Measurements from ENCODE around the gene MGST3.
"Not testable (repeated sequence)": the region's sequence is repeated elsewhere in the genome, so short reads cannot be mapped to it uniquely, and the experiment has no call there.

Gene MGST3

DNA sequence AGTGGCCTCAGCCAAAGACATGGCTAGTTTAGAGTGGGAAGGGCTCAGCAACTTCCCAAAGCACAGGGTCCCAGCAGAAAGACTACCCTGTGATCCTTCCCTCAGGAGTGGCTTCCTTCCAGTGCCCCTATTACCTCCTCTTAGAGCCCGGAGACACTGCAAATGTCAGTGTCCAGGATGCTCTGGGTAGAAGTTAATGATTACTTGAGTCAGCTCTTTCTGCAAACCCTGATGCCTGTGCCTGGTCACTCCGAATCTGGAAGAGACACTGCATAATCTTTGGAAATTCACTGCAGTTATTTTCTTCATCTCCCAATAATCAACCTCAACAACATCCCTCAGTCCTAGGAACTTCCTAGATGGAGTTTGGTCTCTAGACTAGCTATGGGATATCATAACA is 27.2 kb upstream of the MGST3 start:
- H3K4me3 ChIP-seq (ENCODE audit: low read depth in 1 of 5, low read length in 5 of 5), result no peak overlapping the region
- no peaks in the 10 kb centered on the region for H3K9me3 ChIP-seq (ENCODE audit: control insufficient read depth in 5 of 5, low read length in 5 of 5)
- no peak overlapping the region for H3K9ac ChIP-seq (ENCODE audit: low read length in 5 of 5)
- H3K27me3 ChIP-seq (ENCODE audit: control insufficient read depth in 5 of 5, insufficient read depth in 4 of 5, low read length in 5 of 5), result no peaks in the 10 kb centered on the region
- no peak overlapping the region for H3K27ac ChIP-seq (ENCODE audit: low read depth, low read length)
- no peaks in the 10 kb centered on the region for H3K36me3 ChIP-seq (ENCODE audit: control insufficient read depth in 5 of 5, insufficient read depth in 5 of 5, low read length in 5 of 5)
- peaks cover 0 to 12% (median 7%) of the 10 kb centered on the region in 5 donors for H3K4me1 ChIP-seq (ENCODE audit: control insufficient read depth in 5 of 5, insufficient read depth in 5 of 5, low read length in 5 of 5)

DNA sequence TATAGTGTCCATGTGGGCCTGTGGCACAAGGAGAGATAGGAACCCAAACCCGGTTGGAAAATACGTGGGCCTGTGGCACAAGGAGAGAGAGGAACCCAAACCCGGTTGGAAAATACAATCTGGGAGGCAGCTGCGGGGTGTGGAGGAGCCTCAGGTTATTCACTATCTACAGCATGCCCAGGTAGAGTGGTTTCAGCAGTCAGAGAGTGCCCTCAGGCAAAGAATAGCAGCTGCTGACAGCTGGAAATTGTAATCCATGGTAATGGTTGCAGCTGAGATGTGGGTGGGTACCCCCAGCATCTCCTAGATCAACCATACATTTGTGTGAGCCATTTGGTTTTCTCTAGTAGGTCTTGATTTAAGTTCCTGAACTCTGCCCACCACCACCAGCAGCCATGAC is 25.8 kb upstream of the MGST3 start:
- Histone ChIP-seq H3K9me3 (ENCODE audit: control insufficient read depth in 5 of 5, low read length in 5 of 5) (no peaks in the 10 kb centered on the region), H3K4me3 (ENCODE audit: low read depth in 1 of 5, low read length in 5 of 5) (no peak overlapping the region), H3K9ac (ENCODE audit: low read length in 5 of 5) (no peak overlapping the region), H3K4me1 (ENCODE audit: control insufficient read depth in 5 of 5, insufficient read depth in 5 of 5, low read length in 5 of 5) (peaks cover 0 to 11% (median 6%) of the 10 kb centered on the region in 5 donors), H3K27me3 (ENCODE audit: control insufficient read depth in 5 of 5, insufficient read depth in 4 of 5, low read length in 5 of 5) (no peaks in the 10 kb centered on the region), H3K27ac (ENCODE audit: low read depth, low read length) (no peak overlapping the region), H3K36me3 (ENCODE audit: control insufficient read depth in 5 of 5, insufficient read depth in 5 of 5, low read length in 5 of 5) (no peaks in the 10 kb centered on the region)

DNA sequence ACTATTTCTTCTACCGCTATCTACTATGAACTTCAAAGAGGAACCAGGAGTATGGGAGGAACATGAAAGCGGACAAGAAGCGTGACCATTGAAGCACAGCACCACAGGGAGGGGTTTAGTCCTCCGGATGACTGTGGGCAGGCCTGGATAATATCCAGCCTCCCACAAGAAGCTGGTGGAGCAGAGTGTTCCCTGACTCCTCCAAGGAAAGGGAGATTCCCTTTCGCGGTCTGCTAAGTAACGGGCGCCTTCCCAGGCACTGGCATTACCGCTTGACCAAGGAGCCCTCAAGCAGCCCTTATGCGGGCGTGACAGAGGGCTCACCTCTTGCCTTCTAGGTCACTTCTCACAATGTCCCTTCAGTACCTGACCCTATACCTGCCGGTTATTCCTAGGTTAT is 24.4 kb upstream of the MGST3 start:
- H3K27me3 ChIP-seq (ENCODE audit: control insufficient read depth in 5 of 5, insufficient read depth in 4 of 5, low read length in 5 of 5); H3K9me3 ChIP-seq (ENCODE audit: control insufficient read depth in 5 of 5, low read length in 5 of 5): not testable (repeated sequence)

DNA sequence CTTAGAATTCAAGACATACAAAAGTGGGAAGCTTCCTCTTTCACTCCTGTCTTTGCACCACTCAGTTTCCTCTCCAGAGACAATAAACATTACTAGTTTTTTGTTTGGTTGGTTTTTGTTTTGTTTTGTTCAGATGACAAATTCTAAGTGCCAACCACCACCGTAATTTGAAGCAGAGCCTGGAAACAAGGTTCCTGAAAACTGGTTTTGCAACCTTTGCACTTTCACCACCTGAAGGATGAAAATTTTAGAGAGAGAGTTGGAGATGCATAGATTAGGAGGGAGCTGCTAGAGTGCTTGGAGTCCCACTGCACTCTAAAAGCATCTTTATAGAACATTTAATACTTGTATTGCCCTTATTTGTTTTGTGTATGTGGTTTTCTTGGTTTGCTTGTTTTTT is 20.2 kb upstream of the MGST3 start:
- no peak overlapping the region for H3K4me3 ChIP-seq (ENCODE audit: low read depth in 1 of 5, low read length in 5 of 5)
- H3K36me3 ChIP-seq (ENCODE audit: control insufficient read depth in 5 of 5, insufficient read depth in 5 of 5, low read length in 5 of 5), result no peaks in the 10 kb centered on the region
- H3K9ac ChIP-seq (ENCODE audit: low read length in 5 of 5), result no peak overlapping the region
- H3K9me3 ChIP-seq (ENCODE audit: control insufficient read depth in 5 of 5, low read length in 5 of 5), result peaks cover 0 to 2% (median 0%) of the 10 kb centered on the region in 5 donors
- H3K27me3 ChIP-seq (ENCODE audit: control insufficient read depth in 5 of 5, insufficient read depth in 4 of 5, low read length in 5 of 5), result no peaks in the 10 kb centered on the region
- H3K27ac ChIP-seq (ENCODE audit: low read depth, low read length), result no peak overlapping the region
- H3K4me1 ChIP-seq (ENCODE audit: control insufficient read depth in 5 of 5, insufficient read depth in 5 of 5, low read length in 5 of 5), result no peaks in the 10 kb centered on the region

More for the DNA sequence above, 24.4 kb upstream of the MGST3 start:
- not testable (repeated sequence) for H3K9ac ChIP-seq (ENCODE audit: low read length in 5 of 5); H3K36me3 ChIP-seq (ENCODE audit: control insufficient read depth in 5 of 5, insufficient read depth in 5 of 5, low read length in 5 of 5); H3K4me1 ChIP-seq (ENCODE audit: control insufficient read depth in 5 of 5, insufficient read depth in 5 of 5, low read length in 5 of 5); H3K4me3 ChIP-seq (ENCODE audit: low read depth in 1 of 5, low read length in 5 of 5); H3K27ac ChIP-seq (ENCODE audit: low read depth, low read length)

DNA sequence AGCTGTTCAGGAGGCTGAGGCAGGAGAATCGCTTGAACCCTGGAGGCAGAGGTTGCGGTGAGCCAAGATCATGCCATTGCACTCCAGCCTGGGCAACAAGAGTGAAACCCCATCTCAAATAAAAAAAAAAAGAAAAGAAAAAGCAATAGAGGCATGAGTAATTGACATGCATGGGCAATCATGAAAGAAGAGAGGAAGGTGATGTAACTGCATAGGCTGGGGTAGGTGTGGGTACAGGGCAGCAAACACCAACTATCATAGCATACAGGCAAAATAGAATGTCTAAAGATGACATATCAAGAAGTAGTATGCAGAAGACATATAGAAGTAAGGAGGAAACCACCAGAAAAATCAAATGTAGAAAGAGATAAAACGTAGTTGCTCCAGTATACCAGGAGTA is 19.0 kb upstream of the MGST3 start:
- H3K27ac ChIP-seq (ENCODE audit: low read depth, low read length), result no peak overlapping the region
- H3K4me1 ChIP-seq (ENCODE audit: control insufficient read depth in 5 of 5, insufficient read depth in 5 of 5, low read length in 5 of 5), result no peaks in the 10 kb centered on the region
- no peak overlapping the region for H3K4me3 ChIP-seq (ENCODE audit: low read depth in 1 of 5, low read length in 5 of 5)
- no peak overlapping the region for H3K9ac ChIP-seq (ENCODE audit: low read length in 5 of 5)
- H3K9me3 ChIP-seq (ENCODE audit: control insufficient read depth in 5 of 5, low read length in 5 of 5), result peaks cover 0 to 2% (median 0%) of the 10 kb centered on the region in 5 donors
- peaks cover 0 to 2% (median 0%) of the 10 kb centered on the region in 5 donors for H3K27me3 ChIP-seq (ENCODE audit: control insufficient read depth in 5 of 5, insufficient read depth in 4 of 5, low read length in 5 of 5)
- no peaks in the 10 kb centered on the region for H3K36me3 ChIP-seq (ENCODE audit: control insufficient read depth in 5 of 5, insufficient read depth in 5 of 5, low read length in 5 of 5)

DNA sequence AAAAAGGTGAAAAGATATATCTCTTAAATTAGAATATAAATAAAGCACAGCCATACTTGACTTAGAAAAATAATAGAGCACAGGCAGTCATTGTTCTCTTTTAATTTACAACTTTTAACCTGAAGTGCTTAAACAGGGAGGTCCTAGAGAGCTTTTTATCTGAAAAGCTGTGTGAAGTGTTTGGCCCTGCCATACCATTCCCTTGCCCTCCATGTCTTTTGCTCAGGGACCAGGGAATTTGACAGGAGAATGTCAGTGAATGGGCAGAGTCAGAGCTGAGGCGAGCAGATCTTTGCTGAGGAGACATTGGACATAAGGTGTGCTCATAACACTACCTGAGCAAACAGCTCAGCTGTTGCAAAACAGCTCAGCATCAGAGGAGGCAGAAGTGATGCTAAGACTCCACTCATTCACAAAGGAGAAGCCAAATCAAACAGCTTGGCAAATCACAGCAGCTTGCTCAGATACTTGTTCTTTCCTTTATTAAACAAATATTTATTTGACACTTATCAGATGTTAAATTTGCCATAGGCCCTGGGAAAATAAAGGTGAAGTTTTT is 14.9 kb upstream of the MGST3 start:
- H3K9ac ChIP-seq (ENCODE audit: low read length in 5 of 5), result no peak overlapping the region
- H3K4me3 ChIP-seq (ENCODE audit: low read depth in 1 of 5, low read length in 5 of 5), result no peak overlapping the region
- no peak overlapping the region for H3K27ac ChIP-seq (ENCODE audit: low read depth, low read length)
- no peaks in the 10 kb centered on the region for H3K4me1 ChIP-seq (ENCODE audit: control insufficient read depth in 5 of 5, insufficient read depth in 5 of 5, low read length in 5 of 5)
- peaks cover 0 to 2% (median 0%) of the 10 kb centered on the region in 5 donors for H3K9me3 ChIP-seq (ENCODE audit: control insufficient read depth in 5 of 5, low read length in 5 of 5)
- H3K27me3 ChIP-seq (ENCODE audit: control insufficient read depth in 5 of 5, insufficient read depth in 4 of 5, low read length in 5 of 5), result peaks cover 0 to 2% (median 0%) of the 10 kb centered on the region in 5 donors
- H3K36me3 ChIP-seq (ENCODE audit: control insufficient read depth in 5 of 5, insufficient read depth in 5 of 5, low read length in 5 of 5), result no peaks in the 10 kb centered on the region

DNA sequence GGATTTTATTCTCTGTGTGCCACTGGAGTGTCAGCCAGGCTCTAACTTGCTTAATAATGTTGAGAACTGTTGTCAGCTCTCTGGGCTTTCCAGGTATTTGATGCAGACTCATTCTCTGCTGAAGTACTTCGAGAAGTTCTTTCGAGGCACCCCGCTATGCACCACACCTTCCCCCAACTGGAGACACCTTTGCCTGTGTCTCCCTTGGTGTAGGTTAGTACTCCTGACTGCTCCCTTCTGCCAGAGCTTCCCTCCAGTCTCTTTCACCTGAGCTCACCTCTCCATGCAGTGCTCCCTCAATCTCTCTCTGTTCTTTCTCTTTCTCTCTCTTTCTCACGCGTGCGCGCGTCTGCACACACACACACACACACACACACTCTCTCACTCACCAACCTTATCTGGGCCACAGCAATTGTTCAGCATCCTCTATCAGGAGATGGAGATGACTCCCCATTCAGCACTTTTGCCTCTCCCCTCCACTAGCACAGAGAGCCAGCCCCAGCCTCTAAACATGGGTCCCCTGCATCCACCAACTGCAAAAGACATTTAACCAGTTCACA is 14.0 kb upstream of the MGST3 start:
- Histone ChIP-seq H3K4me3 (ENCODE audit: low read depth in 1 of 5, low read length in 5 of 5) (no peak overlapping the region), H3K36me3 (ENCODE audit: control insufficient read depth in 5 of 5, insufficient read depth in 5 of 5, low read length in 5 of 5) (no peaks in the 10 kb centered on the region), H3K9me3 (ENCODE audit: control insufficient read depth in 5 of 5, low read length in 5 of 5) (peaks cover 0 to 2% (median 0%) of the 10 kb centered on the region in 5 donors), H3K27me3 (ENCODE audit: control insufficient read depth in 5 of 5, insufficient read depth in 4 of 5, low read length in 5 of 5) (peaks cover 0 to 2% (median 0%) of the 10 kb centered on the region in 5 donors), H3K9ac (ENCODE audit: low read length in 5 of 5) (no peak overlapping the region), H3K4me1 (ENCODE audit: control insufficient read depth in 5 of 5, insufficient read depth in 5 of 5, low read length in 5 of 5) (no peaks in the 10 kb centered on the region), H3K27ac (ENCODE audit: low read depth, low read length) (no peak overlapping the region)

DNA sequence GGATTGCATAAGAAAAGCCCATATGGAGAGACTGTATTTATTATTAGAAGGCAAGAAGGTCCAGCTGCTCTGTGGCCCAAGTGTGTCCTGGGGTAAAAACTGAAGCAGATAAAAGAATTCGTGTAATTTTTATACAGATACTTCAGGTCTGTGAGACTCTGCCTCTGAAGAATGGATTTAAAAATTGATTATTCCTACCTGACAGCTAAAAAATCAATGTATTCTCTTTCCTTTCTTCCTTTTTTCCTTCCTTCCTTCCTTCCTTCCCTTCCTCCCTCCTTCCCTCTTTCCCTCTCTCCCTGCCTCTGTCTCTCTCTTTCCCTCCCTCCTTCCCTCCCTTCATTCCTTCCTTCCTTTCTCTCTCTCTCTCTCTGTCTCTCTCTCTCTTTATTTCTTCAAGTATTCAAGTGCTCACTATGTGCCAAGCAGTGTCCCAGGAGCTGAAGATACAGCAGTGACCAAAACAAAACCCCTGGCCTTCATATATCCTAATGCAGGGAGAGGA is 11.3 kb upstream of the MGST3 start:
- no peaks in the 10 kb centered on the region for H3K9me3 ChIP-seq (ENCODE audit: control insufficient read depth in 5 of 5, low read length in 5 of 5)
- H3K4me1 ChIP-seq (ENCODE audit: control insufficient read depth in 5 of 5, insufficient read depth in 5 of 5, low read length in 5 of 5), result no peaks in the 10 kb centered on the region

DNA sequence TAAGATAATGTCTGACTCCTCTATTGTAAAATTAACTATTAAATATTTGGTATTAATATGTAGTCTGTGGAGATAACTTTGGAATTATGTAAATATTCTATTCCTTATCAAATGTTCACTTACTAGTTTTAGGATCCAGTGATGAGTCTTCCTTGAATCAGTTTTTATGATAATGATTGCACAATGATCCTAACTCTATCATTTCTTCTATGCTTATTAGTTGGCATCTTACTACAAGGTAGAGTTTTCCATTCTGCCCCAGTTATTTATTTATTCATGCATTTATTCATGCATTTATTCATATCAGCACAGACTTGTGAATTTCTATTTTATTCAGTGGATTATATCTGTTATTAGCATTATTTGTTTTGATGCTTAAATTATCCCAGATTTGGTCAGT is 7.4 kb upstream of the MGST3 start:
- no peaks in the 10 kb centered on the region for H3K9me3 ChIP-seq (ENCODE audit: control insufficient read depth in 5 of 5, low read length in 5 of 5)
- H3K4me1 ChIP-seq (ENCODE audit: control insufficient read depth in 5 of 5, insufficient read depth in 5 of 5, low read length in 5 of 5), result no peaks in the 10 kb centered on the region
- no peak overlapping the region for H3K4me3 ChIP-seq (ENCODE audit: low read depth in 1 of 5, low read length in 5 of 5)
- H3K27ac ChIP-seq (ENCODE audit: low read depth, low read length), result no peak overlapping the region
- H3K27me3 ChIP-seq (ENCODE audit: control insufficient read depth in 5 of 5, insufficient read depth in 4 of 5, low read length in 5 of 5), result no peaks in the 10 kb centered on the region
- no peaks in the 10 kb centered on the region for H3K36me3 ChIP-seq (ENCODE audit: control insufficient read depth in 5 of 5, insufficient read depth in 5 of 5, low read length in 5 of 5)
- H3K9ac ChIP-seq (ENCODE audit: low read length in 5 of 5), result no peak overlapping the region

More for the DNA sequence above, 11.3 kb upstream of the MGST3 start:
- Histone ChIP-seq H3K27ac (ENCODE audit: low read depth, low read length) (no peak overlapping the region), H3K36me3 (ENCODE audit: control insufficient read depth in 5 of 5, insufficient read depth in 5 of 5, low read length in 5 of 5) (no peaks in the 10 kb centered on the region), H3K4me3 (ENCODE audit: low read depth in 1 of 5, low read length in 5 of 5) (no peak overlapping the region), H3K27me3 (ENCODE audit: control insufficient read depth in 5 of 5, insufficient read depth in 4 of 5, low read length in 5 of 5) (peaks cover 0 to 2% (median 0%) of the 10 kb centered on the region in 5 donors), H3K9ac (ENCODE audit: low read length in 5 of 5) (no peak overlapping the region)

DNA sequence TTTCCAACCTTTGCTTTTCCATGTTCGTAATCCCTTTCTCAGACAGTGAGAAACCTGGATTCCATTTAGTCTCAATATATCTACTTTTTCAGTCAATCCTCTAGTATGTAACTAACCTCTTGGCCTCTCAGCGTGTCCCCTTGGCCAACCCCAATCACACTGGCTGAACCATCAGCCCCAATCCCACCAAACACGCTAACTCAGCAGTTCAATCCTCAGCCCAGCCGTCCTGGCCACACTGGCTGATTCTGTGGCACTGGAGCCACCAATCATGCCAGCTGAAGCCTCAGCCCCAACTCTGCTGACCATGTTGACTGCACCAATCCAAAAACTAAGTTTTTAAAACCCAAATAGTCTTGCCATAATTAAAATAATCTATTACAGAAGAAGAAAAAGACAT is 6.6 kb upstream of the MGST3 start:
- Histone ChIP-seq H3K9me3 (ENCODE audit: control insufficient read depth in 5 of 5, low read length in 5 of 5) (no peaks in the 10 kb centered on the region), H3K4me3 (ENCODE audit: low read depth in 1 of 5, low read length in 5 of 5) (no peak overlapping the region), H3K4me1 (ENCODE audit: control insufficient read depth in 5 of 5, insufficient read depth in 5 of 5, low read length in 5 of 5) (peaks cover 0 to 6% (median 0%) of the 10 kb centered on the region in 5 donors), H3K36me3 (ENCODE audit: control insufficient read depth in 5 of 5, insufficient read depth in 5 of 5, low read length in 5 of 5) (no peaks in the 10 kb centered on the region), H3K9ac (ENCODE audit: low read length in 5 of 5) (no peak overlapping the region), H3K27me3 (ENCODE audit: control insufficient read depth in 5 of 5, insufficient read depth in 4 of 5, low read length in 5 of 5) (no peaks in the 10 kb centered on the region), H3K27ac (ENCODE audit: low read depth, low read length) (no peak overlapping the region)

All from subcutaneous abdominal adipose tissue (tissue), 5 donors.